Suppressor macrophage treated with lipopolysaccharide for 1 hour (primary cell): ENCODE results near the gene TPT1.
"Not testable (repeated sequence)": the region's sequence is repeated elsewhere in the genome, so short reads cannot be mapped to it uniquely, and the experiment has no call there.

ENCODE experiments used
- DNase-seq, 3 donors: peaks; one replicate each; pipeline ENCODE4 v3.0.0-alpha.2; 2020 to 2022

TPT1 gene

GRCh38 chr13:45341034-45341798 lies at the start of gene TPT1:
Gene TPT1 (minus strand): TSS chr13:45341183. CDS start chr13:45341069, 114 bp downstream.
- DNase-seq: peak; percentile 99 to 100 (median 100)

- not testable (repeated sequence) for DNase-seq
Measured at GRCh38 chr13:45390348-45390747, 49.4 kb upstream of the TPT1 start.

DNA sequence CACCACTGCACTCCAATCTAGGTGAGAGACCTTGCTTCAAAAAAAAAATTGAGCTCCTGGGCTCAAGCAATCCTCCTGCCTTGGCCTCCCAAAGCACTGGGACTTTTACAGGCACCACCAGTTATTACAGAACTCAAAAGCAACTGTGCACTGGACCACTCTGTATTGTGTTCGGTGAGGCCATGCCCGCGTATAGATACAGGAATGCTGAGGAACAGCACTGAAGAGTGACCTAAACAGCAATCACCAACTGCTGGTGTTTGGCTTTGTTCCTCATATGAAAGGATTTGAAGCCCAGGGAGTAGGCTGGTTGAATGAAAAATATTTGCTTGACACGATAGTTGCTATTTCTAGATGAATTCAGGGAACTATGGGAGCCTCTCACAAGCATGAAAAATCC lies 47.7 kb upstream of the TPT1 start:
- no peak for DNase-seq

- not testable (repeated sequence) for DNase-seq
Measured at GRCh38 chr13:45386892-45387575, 46.1 kb upstream of the TPT1 start.

DNA sequence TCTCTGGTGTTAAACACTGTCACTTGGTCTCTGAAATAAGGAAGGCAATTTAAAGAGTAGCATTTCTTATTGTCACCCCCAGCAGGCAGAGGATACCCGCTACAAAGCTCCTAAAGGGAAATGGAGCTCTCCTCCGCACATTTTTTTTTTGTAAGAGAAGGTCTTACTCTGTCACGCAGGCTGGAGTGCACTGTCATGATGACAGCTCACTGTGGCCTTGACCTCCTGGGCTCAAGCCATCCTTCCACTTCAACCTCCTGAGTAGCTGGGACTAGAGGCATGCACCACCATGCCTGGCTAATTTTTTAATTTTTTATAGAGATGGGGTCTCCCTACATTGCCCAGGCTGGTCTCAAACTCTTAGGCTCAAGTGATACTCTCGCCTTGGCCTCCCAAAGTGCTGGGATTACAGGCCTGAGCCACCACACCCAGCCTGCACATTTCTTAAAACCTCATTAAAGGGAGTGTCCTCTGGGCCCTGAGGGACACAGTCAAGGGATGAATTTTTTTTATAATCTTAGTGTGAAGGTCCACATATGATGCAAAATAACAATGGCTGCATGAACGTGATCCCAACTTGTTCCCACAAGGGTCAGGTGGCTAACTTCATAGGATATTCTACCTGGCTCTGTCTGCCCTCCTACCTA lies 45.0 kb upstream of the TPT1 start:
- DNase-seq: peak in 2 of 3 donors; percentile 37 to 41

GRCh38 chr13:45385320-45385719 lies 44.3 kb upstream of the TPT1 start:
- no peak for DNase-seq

- DNase-seq: no peak
Measured at GRCh38 chr13:45384474-45385174, 43.6 kb upstream of the TPT1 start.

- not testable (repeated sequence) for DNase-seq
Measured at GRCh38 chr13:45382739-45383138, 41.8 kb upstream of the TPT1 start.

DNA sequence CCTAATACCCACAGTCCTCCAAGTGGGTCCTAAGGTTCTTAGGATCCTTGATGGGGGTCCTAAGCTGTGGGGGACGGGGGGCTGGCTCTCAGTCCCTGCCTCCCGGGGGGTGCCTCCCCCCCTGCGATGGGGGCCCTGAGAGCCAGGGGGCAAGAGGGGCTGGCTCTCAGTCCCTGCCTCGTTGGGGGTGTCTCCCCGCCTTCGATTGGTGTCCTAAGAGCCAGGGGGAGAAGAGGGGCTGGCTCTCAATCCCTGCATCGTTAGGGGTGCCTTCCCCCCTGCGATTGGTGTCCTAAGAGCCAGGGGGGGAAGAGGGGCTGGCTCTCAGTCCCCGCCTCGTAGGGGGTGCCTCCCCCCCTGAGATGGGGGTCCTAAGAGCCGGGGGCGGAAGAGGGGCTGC lies 40.2 kb upstream of the TPT1 start:
- DNase-seq: no peak

DNA sequence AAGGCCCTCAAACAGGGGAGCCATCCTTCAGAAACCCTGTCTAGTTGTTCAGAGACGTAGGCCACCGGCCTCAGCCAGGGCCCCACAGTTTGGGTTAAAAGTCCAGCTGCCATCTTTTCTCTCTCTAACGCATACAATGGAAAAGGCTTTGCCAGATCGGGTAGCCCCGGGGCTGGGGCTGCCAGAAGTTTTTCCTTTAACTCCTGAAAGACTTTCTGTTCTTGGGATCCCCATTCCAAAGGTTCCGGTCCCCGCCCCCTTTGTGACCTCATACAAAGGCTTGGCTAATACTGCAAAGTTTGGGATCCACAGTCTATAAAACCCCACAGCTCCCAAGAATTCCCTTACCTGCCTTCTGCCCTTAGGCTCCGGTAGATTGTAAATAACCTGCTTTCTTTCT lies 39.7 kb upstream of the TPT1 start:
- not testable (repeated sequence) for DNase-seq

DNA sequence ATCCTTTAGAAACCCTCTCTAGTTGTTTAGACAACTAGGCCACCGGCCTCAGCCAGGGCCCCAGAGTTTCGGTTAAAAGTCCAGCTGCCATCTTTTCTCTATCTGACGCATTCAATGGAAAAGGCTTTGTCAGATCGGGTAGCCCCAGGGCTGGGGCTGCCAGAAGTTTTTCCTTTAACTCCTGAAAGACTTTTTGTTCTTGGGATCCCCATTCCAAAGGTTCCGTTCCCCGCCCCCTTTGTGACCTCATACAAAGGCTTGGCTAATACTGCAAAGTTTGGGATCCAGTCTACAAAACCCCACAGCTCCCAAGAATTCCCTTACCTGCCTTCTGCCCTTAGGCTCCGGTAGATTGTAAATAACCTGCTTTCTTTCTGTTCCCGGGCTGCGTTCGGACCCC lies 38.5 kb upstream of the TPT1 start:
- not testable (repeated sequence) for DNase-seq

- not testable (repeated sequence) for DNase-seq
Measured at GRCh38 chr13:45378786-45379185, 37.8 kb upstream of the TPT1 start.

DNA sequence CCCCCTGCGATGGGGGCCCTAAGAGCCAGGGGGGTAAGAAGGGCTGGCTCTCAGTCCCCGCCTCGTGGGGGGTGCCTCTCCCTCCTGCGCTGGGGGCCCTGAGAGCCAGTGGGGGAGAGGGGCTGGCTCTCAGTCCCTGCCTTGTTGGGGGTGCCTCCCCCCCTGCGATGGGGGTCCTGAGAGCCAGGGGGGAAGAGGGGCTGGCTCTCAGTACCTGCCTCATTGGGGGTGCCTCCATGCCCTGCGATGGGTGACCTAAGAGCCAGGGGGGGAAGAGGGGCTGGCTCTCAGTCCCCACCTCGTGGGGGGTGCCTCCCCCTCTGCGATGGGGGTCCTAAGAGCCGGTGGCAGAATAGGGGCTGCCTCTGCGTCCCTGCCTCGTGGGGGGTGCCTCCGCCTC lies 36.3 kb upstream of the TPT1 start:
- not testable (repeated sequence) for DNase-seq

DNA sequence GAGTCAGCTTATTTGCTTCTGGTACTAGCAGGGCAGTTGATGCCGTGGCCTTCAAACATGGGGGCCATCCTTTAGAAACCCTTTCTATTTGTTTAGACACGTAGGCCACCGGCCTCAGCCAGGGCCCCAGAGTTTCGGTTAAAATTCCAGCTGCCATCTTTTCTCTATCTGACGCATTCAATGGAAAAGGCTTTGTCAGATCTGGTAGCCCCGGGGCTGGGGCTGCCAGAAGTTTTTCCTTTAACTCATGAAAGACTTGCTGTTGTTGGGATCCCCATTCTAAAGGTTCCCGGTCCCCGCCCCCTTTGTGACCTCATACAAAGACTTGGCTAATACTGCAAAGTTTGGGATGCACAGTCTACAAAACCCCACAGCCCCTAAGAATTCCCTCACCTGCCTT lies 35.7 kb upstream of the TPT1 start:
- DNase-seq: not testable (repeated sequence)

- DNase-seq: no peak
Measured at GRCh38 chr13:45374917-45375316, 33.9 kb upstream of the TPT1 start.

DNA sequence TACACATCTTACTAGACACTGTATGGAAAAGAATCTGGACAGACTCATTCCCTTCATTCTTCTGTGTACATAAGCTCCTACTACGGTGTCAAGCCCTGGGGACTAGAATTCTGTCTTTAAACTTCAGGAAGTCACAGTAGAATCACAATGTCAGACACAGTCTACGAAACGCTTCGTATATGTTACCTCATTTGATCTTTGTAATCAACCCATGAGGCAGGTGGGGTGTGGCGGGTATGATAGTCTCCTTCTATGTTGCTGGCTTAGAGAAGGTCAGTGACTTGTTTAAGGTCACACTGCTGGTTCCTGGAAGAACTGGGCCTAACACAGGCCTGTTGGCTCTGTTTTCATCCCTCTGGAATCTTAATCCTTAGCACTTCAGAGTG lies 32.2 kb upstream of the TPT1 start:
- DNase-seq: no peak

- peak in 1 of 3 donors; percentile 33 for DNase-seq
Measured at GRCh38 chr13:45372189-45373161, 31.5 kb upstream of the TPT1 start.

DNA sequence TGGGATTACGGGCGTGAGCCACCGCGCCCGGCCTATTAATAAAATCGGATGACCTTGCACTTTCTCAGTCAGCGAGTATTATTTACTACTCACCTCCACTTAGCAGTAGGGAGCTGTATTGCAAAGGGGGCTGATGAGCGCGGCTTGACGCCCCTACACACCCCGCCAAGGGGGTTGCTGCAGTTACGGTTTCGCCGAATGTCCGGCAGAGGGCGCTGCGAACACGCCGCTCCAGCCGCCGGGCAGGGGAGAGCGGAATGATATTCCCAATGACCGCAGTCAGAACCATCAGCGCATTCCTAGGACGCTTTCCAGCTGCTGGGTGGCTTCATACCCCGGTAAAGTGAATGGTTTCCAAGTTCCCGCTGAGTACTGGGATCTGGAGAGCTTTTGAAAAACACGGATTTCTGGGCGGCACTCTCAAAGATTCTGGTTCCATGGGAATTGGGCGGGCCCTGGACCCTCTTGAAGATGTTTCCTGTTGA lies 30.0 kb upstream of the TPT1 start:
- DNase-seq: peak; percentile 60 to 79 (median 69)

- DNase-seq: no peak
Measured at GRCh38 chr13:45369116-45369515, 28.1 kb upstream of the TPT1 start.

DNA sequence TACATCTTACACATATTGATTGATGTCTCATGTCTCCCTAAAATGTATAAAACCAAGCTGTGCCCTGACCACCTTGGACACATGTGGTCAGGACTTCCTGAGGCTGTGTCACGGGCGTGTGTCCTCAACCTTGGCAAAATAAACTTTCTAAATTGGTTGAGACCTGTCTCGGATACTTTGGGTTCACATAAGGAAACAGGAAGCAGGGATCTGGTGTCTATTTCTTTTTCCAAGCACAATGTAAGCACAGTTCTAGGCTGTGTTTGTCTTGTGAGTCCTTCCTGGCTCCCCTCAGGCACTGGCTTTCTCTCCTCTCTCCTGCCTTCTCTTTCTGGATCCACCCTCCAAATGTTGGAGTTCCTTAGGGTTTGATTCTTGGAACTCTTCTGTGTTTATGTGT lies 27.6 kb upstream of the TPT1 start:
- no peak for DNase-seq

GRCh38 chr13:45368005-45368404 lies 27.0 kb upstream of the TPT1 start:
- no peak for DNase-seq

DNA sequence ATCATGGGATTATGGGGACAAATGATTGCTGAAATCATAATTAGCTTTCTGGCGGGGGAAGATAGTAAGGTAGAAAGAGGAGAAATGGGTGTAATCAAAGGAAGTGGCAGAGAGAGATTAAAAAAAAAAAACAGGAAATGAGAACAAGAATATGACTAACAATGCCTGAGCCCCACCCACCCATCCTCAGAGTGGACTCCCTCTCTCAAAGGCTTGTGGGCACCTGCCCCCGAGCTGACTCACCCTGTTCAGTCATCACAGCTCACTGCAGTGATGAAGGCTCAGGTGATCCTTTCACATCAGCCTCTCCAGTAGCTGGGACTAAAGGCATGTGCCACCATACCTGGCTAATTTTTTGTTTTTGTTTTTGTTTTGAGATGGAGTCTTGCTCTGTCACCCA lies 26.4 kb upstream of the TPT1 start:
- peak; percentile 89 to 92 (median 90) for DNase-seq
